Stimulated activated CD8-positive, alpha-beta memory T cell treated with anti-CD3 and anti-CD28 coated beads, Interleukin-2, amount 100 ng/mL, for 48 hours (primary cell): Measurements from ENCODE around the gene COX4I1.
"Not testable (repeated sequence)": the region's sequence is repeated elsewhere in the genome, so short reads cannot be mapped to it uniquely, and the experiment has no call there.

Experiments
- DNase-seq, 2 donors: peaks; one replicate each; pipeline ENCODE4 v3.0.0-alpha.2; 2020; ENCODE audit warnings: low read depth in 2 of 2

Gene COX4I1

DNA sequence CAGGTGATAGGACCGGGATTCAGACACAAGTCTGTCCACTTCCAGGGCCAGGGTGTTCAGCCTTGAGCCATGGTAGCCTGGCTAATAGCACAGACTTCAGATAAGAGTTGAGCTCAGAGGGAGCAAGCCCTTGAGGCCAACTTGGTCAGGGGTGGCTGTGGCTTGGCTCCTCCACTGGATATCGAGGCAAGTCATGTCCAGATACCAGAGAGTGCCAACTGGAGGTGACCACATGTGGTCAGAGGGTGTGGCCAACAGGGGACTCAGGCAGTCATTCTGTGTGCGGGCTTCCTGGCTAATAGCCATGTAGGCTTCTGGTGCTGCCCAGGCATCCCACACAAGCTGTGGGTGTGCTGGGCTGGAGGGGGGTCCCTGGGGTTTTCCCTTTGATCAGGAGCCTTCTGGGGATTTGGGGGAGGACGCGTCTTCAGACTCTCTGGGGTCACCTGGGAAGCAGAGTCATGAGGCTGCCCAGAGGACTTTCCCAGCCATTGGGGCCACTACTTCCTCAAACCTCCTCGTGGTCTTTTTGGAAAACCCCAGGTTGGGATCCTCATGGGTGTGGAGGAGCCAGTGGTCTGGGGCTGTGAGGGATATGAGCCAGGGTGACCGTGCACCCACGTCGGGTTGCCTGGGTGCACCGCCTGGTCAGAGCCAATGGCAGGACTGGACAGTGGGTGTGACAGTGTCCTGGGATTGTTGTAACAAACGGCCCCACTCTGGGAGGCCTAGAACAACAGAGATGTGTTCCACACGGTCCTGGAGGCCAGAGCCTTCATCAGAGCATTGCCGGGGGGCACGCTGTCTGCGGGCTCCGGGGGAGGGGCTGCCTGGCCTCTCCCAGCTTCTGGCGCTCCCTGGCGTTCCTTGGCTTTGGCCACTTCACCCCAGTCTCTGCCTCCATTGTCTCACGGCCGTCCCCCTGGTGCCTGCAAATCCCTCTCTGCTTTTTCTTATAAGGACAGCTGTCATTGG is 25.0 kb downstream of the COX4I1 start:
- DNase-seq: no peak

DNA sequence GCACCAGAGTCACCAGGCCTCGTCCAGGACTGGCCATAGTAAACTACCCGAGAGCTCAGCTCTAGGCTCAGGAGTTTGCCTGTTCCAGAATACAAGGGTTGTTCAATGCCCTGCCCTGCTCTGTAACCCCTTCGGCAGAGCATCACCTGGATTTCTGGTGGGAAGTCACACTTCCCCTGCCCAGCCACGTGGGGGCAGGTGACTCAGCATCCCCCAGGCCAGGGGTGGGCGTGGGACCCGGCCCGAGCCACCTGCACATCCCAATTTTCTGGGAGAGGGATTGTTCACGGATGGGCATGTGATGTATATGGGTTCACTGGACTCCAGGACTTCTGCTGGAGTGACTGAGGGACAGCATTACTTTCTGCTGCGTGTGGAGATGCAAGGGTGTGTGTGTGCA is 25.8 kb downstream of the COX4I1 start:
- no peak for DNase-seq

- no peak for DNase-seq
Observed at GRCh38 chr16:85826686-85827247, 27.3 kb downstream of the COX4I1 start.

DNA sequence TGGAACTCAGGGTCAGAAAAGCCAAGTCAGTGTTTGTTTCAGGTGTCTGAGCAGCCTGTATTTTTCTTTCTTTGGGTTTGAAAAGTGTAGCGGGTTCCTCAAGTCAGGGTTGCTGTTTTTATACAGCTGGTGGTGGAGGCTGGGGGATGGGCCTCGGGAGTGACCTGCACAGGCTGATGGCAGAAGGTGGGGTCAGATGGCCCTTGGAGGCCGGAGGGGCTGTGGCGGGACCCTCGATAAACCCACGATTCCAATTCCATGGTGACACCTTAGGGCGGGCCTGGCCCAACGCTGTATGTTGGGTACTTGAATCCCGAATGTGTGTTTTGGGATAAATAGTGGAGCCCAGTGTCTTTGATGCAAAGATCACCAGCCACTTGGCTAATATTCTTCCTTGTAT is 28.7 kb downstream of the COX4I1 start:
- no peak for DNase-seq

- no peak for DNase-seq
Observed at GRCh38 chr16:85829171-85829719, 29.8 kb downstream of the COX4I1 start.

DNA sequence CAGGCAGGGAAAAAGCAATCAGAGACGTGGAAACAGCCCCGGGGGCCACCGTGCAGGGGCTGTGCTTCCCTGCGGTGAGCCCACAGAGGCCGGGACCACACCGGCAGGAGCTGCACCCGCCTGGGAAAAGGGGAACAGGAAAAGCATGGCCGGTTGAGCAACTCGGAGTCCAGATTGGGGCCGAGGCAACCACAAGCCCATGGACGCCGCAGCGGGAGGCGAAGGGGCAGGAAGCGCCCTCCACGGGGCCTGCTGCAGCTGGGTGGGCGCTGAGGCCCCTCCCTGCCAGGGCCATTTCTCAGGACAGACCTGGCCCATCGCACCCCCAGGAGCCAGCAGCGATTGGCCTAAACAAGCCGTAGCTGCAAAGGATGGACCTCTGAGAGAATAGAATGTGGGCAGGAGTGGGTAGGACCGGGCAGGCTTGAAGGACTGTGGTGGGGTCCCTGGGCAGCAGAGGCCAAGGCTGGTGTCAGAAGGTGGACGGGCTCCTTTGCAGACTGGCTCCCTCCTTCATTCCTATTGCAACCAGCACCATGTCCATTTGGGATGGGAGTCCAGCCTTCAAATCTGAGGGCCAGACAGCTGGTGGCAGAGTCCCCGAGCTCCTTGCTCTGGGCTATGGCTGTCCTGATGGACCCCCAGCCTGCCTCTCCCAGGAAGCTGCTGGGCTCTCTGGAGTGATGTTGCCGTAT is 30.4 kb downstream of the COX4I1 start:
- no peak for DNase-seq

DNA sequence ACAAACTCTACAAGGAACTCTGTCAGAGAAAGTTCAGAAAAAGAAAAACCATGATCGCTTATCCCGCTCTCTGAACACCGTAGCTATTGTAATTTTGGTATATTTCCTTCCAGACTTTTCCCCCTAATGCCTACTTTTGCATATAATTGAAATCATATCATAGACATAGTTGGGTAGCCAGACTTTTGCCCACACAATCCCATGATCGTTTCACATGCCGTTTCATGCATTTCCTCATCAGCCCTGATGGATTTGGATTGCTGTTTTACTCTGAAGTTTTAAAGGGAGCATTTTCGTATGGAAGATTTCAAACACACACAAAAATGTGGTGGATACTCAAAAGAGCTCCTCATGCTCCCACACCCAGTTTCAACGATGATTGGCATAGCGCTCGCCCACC is 31.3 kb downstream of the COX4I1 start:
- no peak for DNase-seq

- DNase-seq: no peak
Observed at GRCh38 chr16:85832570-85833218, 33.2 kb downstream of the COX4I1 start.

GRCh38 chr16:85833219-85833920 is 33.9 kb downstream of the COX4I1 start:
- DNase-seq: no peak

DNA sequence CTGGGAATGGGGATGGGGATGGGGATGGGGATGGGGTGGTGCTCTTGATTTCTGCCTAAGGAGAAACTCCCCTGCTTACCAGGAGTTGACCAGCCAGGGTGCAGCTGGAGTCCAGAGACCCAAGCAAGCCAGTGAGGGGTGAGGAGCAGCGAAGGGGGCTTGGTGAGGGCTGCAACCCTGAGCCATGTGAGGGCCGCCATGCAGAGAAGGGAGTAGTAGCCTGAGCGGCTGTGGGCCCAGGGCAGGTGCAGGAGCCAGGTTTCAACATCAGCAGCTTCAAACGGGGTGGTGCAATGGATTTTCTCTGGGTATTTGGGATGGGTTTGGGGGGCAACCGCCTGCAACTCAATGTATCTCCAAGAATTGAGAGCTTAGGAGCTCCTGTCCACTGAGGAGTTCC is 35.2 kb downstream of the COX4I1 start:
- no peak for DNase-seq

GRCh38 chr16:85835227-85835751 is 35.8 kb downstream of the COX4I1 start:
- DNase-seq: no peak

DNA sequence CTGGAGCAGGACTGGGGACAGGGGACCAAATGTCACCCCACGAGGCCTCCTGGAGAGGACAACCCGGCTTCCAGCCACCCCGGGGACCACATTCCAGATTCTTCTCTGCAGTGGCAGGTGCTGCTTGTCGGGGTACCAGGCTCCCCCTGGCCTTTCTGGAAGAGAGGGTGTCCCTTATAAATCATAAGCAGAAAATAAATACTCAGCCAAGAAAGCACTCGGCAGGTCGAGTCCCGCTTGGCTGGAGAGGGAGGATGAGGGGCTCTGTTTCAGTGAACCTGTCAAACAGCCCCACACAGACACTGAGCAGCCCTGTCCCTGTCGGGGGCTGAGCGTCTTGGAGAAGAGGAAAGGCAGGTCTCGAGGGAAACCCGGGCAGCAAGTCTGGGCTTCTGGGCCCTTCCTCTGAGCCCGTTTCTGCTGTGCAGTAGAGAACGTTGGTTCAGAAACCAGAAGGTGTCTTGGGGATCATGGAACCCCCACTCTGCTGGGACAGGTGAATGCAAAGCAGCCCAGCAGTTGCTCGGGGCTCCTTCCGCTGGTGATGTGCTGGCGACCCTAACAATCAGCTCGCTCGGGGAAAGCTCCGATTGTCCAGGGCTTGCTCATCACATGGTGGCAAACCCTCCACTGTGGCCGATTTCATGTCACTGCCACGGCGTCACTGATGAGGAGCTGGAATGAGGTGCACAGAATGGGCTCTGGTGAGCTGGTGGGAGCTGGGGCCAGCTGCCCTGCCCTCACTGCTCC is 36.6 kb downstream of the COX4I1 start:
- no peak for DNase-seq

DNA sequence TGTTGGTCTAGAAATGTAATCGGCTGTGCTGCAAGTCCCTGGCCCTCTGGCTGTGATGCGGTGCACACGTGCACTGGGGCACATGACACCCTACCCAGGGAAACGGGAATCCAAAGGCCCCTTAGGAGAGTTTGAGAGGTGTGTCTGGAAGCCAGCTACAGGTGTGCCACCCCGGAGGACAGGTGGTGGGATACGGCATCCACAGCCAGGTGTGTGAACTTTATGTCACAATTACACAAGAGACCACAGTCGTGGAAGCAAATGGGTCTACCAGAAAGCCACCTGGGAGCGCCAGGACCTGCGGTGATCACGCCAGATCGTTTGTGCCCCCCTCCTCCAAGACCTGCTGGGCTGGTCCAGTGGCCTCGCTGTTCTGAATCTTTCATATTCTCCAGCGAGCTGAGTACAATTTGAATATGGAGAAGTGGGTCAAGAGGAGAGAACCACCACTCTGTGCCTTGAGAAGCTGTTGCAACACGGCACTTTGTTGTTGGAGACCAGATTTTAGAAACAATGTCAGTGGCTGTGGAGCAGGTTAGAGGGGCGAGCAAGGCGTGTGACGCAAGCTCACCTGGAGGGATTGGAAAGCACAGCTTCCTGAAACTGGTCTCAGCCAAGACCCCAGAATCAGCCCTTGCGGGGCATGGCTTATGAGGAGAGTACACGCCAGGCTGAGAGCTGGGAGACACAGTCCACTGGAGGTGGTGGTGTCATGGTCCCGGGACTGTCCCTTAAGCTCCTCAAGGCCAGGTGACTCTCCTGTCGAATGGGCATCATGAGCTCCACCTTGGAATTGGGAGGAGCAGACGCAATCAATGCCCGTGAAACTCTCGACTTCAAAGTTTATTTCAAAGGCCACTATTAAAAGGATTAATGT is 37.4 kb downstream of the COX4I1 start:
- no peak for DNase-seq

DNA sequence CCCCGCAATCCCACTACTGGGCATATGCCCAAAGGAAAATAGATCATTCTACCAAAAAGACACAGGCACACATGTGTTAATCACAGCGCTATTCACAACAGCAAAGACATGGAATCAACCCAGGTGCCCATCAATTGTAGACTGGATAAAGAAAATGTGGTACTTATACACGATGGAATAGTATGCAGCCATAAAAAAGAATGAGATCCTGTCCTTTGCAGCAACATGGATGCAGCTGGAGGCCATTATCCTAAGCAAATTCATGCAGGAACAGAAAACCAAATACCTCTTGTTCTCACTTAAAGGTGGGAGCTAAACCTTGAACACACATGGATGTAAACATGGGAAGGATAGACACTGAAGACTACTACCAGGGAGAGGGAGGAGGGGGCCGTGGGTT is 38.2 kb downstream of the COX4I1 start:
- DNase-seq: not testable (repeated sequence)

GRCh38 chr16:85838381-85838780 is 38.9 kb downstream of the COX4I1 start:
- DNase-seq: no peak

DNA sequence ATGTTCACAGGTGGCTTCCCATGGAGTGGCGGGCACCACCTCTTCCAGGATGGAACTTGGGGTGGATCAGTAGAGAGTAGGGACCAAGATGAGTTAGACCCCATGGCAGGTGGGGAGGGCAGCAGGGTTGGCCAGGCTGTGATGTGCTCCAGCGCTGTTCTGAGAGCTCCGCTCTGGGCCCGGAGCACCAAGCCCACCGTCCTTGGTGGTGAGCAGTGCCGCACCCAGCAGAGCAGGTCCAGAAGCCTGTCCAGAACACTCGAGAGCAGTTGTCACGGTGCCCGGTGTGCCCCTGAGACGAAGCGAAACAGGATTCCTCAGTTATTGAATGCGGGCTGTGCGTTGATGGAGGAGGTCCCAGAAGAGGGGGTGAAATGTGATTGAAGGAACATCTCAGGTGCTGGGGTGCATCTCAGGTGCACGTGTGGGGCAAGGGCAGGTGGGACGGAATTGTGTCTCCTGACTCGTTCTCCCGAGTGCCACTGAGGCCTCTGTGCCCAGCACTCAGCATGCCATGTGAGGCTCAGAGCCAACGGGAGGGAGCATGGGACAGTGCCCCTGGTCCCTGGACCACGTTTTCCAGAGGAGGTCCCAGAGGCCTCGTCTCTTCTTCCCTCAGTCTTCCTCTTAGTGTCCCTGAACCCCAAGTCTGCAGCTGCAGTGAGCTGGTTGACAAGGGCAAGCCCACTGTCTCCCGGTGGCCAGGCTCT is 39.5 kb downstream of the COX4I1 start:
- DNase-seq: no peak

DNA sequence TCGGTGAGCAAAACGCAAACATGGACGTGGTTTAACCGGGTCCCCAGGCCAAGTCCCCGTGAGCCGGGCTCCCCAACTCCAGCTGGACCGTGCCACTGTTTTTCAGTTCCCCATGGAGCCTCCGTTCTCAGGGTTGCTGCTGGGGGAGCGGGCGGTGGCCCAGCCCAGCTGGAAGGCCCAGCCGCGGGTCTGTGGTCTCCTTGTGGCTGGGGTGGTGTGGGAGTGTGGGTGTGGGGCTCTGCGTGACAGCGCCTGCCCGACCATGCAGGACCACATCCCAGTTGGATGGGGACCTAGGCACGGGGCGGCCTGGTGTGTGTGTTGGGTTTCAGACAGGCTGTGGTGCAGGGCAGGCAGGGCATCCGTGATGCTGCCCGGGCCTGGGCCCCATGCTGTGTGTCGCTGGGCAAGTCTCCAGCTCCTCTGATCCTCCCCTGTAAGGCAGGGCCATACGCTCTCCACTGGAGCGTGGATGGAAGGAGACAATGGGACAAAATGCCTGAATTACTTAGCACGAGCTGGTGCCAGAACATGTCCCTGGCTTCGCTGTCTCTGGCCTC is 40.3 kb downstream of the COX4I1 start:
- no peak for DNase-seq

DNA sequence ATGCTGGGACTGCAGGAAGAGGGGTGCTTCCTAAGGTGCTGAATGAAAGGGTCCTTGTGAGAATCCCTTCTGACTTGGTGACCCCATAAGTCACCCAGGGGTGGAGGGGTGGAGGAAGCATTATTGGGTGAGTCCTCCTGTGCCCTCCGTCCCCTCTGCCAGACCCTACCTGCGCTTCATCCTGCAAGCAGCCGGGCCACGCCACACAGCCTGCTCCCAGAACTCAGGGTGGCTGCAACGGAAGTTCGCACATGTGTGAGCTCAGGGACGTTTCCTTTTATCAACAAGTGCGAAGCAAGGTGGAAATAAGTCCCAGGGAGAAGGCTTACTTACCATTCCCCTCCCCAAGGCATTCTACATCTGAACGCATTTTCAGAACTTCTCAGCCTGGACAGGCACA is 40.9 kb downstream of the COX4I1 start:
- no peak for DNase-seq
